Lower lobe of right lung (tissue), 2 donors: ENCODE data around the gene TSN. TPM values are rescaled to one million over a fixed set of nuclear protein-coding genes. Genes with fewer than 3 reads are reported as not detected.
"Not testable (repeated sequence)": the region's sequence is repeated elsewhere in the genome, so short reads cannot be mapped to it uniquely, and the experiment has no call there.

ENCODE experiments used
- ATAC-seq, 2 donors: fragments of 200-7000 bp; cut with Tn5 transposase; one replicate each; pipeline ENCODE4 v1.9.1; 2020 to 2022; ENCODE audit warnings: mild to moderate bottlenecking in 2 of 2, moderate library complexity in 2 of 2
- DNase-seq: peaks from one replicate; pipeline ENCODE4 v3.0.0-alpha.2; 2020
- H3K27ac ChIP-seq: fragments of 200-600 bp; one replicate; pipeline ENCODE4 v1.8.0; 2022
- H3K27me3 ChIP-seq: fragments of 200-600 bp; one replicate; pipeline ENCODE4 v1.8.0; 2022; ENCODE audit warnings: low read depth
- H3K36me3 ChIP-seq: fragments of 200-600 bp; one replicate; pipeline ENCODE4 v1.8.0; 2022; ENCODE audit warnings: mild to moderate bottlenecking
- H3K4me1 ChIP-seq: fragments of 200-600 bp; one replicate; pipeline ENCODE4 v1.8.0; 2022
- H3K4me3 ChIP-seq: fragments of 200-600 bp; one replicate; pipeline ENCODE4 v1.8.0; 2022; ENCODE audit warnings: mild to moderate bottlenecking
- H3K9me3 ChIP-seq: fragments of 200-600 bp; one replicate; pipeline ENCODE4 v1.8.0; 2022
- intact Hi-C: fragments of 100-400 bp; cut with DNase I; formaldehyde crosslinking; loops from one replicate; pipeline ENCODE4 v1.11.0; 2022
- total RNA-seq: library from RNA; stranded (reverse); fragmentation: NEBNext Ultra II Directional; extraction: Animal tissue kit (Norgen Biotek cat#: 25700); gene quantifications from one replicate; pipeline ENCODE4 v1.2.1, GENCODE V29; 2021
- TF ChIP-seq, protein P1 (sequence below): fragments of 200-600 bp; IDR thresholded peaks from one replicate; pipeline ENCODE4 v1.8.0; 2022; ENCODE audit warnings: antibody characterized with exemption, mild to moderate bottlenecking
- donor health status: DM: no; HTN: yes; CAD: no; lungs with severe emphysema.

TSN gene
- total RNA-seq, 1 donor from 2014 or later, result 36.2 TPM

DNA sequence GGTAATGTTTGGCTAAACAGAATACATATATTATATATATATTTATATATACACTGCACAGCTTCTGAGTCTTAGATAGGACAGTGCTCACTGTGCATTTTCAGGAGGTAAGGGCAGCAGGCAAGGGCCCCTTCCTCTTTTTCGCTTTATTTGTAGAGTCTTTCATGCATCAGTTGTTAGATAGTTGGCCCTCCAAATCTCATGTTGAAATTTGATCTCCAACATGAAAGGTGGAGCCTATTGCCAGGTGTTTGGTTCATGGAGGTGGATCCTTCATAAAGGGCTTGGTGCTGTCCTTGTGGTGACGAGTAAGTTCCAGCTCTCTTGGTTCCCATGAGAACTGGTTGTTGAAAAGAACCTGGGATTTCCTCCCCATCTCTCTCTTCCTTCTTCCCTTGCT lies 48.1 kb downstream of the TSN start:
- Histone ChIP-seq H3K27me3 (no peaks in the 10 kb centered on the region), H3K36me3 (no peaks in the 10 kb centered on the region), H3K4me1 (no peaks in the 10 kb centered on the region), H3K4me3 (no peak overlapping the region), H3K9me3 (peaks cover 11% of the 10 kb centered on the region), H3K27ac (no peak overlapping the region)
- ATAC-seq, result no peak
- TF ChIP-seq, protein P1, sequence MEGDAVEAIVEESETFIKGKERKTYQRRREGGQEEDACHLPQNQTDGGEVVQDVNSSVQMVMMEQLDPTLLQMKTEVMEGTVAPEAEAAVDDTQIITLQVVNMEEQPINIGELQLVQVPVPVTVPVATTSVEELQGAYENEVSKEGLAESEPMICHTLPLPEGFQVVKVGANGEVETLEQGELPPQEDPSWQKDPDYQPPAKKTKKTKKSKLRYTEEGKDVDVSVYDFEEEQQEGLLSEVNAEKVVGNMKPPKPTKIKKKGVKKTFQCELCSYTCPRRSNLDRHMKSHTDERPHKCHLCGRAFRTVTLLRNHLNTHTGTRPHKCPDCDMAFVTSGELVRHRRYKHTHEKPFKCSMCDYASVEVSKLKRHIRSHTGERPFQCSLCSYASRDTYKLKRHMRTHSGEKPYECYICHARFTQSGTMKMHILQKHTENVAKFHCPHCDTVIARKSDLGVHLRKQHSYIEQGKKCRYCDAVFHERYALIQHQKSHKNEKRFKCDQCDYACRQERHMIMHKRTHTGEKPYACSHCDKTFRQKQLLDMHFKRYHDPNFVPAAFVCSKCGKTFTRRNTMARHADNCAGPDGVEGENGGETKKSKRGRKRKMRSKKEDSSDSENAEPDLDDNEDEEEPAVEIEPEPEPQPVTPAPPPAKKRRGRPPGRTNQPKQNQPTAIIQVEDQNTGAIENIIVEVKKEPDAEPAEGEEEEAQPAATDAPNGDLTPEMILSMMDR, result no peak
- no peak for DNase-seq
- intact Hi-C loops, result no loop called here

DNA sequence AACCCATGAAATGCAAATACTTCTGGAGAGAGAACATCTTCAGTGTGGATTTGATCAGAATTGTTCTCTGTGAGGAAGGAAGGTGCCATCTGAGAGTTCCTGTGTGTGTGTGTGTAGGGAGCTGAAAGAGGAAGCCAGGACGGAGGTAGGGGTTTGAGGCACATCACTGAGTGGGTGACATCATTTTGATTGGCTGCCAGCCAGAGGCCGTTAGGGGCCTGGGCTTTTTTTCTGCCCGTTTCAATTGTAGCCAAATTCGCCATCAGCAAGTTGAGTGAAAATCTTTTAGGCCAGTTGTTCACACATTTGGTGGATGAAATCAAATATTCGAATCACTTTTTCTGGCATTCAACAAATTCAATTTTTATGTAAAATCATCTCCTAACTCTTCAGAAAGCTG lies 48.9 kb downstream of the TSN start:
- ATAC-seq (no peak), DNase-seq (no peak)
- intact Hi-C loops, result no loop called here

DNA sequence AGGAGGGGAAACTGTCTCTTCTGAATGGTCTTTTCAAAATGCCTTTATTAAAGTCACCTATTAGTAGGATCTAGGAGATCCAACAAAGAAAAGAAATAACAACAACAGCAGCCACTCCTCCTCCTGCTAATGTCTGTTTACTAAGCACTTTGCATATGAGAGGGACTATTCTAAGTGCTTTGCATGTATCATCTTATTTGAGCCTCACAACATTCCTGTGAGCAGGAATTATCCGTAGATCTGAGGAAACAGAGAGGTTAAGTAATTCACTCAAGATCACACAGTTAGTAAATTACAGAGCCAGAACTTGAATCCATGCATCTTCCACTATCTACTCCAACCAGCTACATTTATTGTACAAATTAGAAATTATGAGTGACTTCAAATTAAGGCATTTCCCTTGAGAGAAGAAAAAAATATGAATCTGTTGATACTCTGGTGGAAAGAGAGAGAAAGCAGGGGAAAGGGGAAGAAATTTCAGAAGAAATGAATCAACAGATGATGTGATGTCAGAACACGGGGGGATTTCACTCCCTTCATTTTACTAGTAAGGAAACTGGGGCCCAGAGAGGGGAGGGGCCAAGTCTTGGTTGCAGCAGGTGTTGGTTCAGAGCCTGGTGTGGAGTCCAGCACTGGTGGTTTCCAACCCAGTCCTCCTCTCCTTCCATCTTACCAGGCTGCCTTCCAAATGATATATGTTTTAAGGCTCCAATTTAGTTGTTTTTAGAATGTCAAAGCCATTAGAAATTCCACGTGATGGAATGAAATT lies 49.7 kb downstream of the TSN start:
- H3K36me3 ChIP-seq, result no peaks in the 10 kb centered on the region
- H3K4me1 ChIP-seq, result no peaks in the 10 kb centered on the region
- ATAC-seq (no peak), DNase-seq (no peak)
- H3K27me3 ChIP-seq, result no peaks in the 10 kb centered on the region
- H3K4me3 ChIP-seq, result no peak overlapping the region
- TF ChIP-seq, protein P1, result no peak
- intact Hi-C loops, result no loop called here
- no peak overlapping the region for H3K27ac ChIP-seq
- peaks cover 11% of the 10 kb centered on the region for H3K9me3 ChIP-seq

More for the DNA sequence above, 48.9 kb downstream of the TSN start:
- H3K36me3 ChIP-seq, result no peaks in the 10 kb centered on the region
- H3K27me3 ChIP-seq, result no peaks in the 10 kb centered on the region
- TF ChIP-seq, protein P1, result no peak
- no peaks in the 10 kb centered on the region for H3K4me1 ChIP-seq
- H3K4me3 ChIP-seq, result no peak overlapping the region
- peaks cover 11% of the 10 kb centered on the region for H3K9me3 ChIP-seq
- H3K27ac ChIP-seq, result no peak overlapping the region

GRCh38 chr2:121805766-121806143 lies 50.3 kb downstream of the TSN start:
- Histone ChIP-seq H3K36me3 (no peaks in the 10 kb centered on the region), H3K9me3 (peaks cover 11% of the 10 kb centered on the region), H3K27ac (no peak overlapping the region), H3K4me1 (no peaks in the 10 kb centered on the region), H3K4me3 (no peak overlapping the region), H3K27me3 (no peaks in the 10 kb centered on the region)
- no peak for ATAC-seq
- intact Hi-C loops, result no loop called here
- DNase-seq, result no peak
- TF ChIP-seq, protein P1, result no peak

DNA sequence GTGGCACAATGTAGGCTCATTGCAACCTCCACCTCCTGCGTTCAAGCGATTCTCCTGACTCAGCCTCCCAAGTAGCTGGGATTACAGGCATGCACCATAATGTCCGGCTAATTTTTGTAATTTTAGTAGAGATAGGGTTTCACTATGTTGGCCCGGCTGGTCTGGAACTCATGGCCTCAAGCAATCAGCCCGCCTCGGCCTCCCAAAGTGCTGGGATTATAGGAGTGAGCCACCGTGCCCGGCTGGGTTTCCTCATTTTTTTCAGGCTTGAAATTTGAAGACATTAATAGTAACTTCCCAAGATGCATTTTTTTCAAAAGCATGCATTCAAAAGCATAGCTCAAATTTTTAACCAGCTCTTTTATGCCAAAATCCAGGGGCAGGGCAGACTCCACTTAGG lies 52.3 kb downstream of the TSN start:
- H3K4me1 ChIP-seq, DNase-seq, H3K36me3 ChIP-seq, H3K27me3 ChIP-seq, H3K9me3 ChIP-seq, H3K27ac ChIP-seq, intact Hi-C loops, ATAC-seq, H3K4me3 ChIP-seq: not testable (repeated sequence)

DNA sequence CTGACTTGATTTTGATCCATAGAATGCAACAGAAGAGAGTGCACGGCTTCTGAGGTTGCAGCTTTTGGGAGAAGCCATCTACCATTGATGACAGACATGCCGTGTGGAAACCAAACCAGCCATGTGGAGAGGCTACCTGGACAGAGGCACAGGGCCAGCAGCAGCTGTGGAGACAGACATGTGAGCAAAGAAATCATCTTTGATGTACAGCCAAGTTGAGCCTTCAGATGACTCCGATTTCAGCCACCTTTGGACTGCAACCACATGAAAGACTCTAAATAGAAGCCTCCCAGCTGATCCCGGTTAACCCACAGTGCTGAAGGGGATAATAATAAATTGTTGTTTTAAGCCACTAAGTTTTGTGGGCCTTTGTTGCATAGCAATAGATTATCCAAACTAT lies 54.2 kb downstream of the TSN start:
- ATAC-seq, result no peak
- intact Hi-C loops, result no loop called here

More for the DNA sequence above, 54.2 kb downstream of the TSN start:
- no peak for DNase-seq
- TF ChIP-seq, protein P1, result no peak
- H3K4me1 ChIP-seq, result no peaks in the 10 kb centered on the region
- no peaks in the 10 kb centered on the region for H3K9me3 ChIP-seq
- H3K27me3 ChIP-seq, result no peaks in the 10 kb centered on the region
- H3K27ac ChIP-seq, result no peak overlapping the region
- H3K36me3 ChIP-seq, result no peaks in the 10 kb centered on the region
- H3K4me3 ChIP-seq, result no peak overlapping the region
